Stimulated activated CD4-positive, alpha-beta T cell treated with anti-CD3 and anti-CD28 coated beads, Interleukin-4, amount 100 ng/mL, for 1 hour (primary cell): ENCODE data around the gene DDRGK1.

Source experiments
- DNase-seq: peaks from one replicate; pipeline ENCODE4 v3.0.0-alpha.2; 2020

DDRGK1 gene

GRCh38 chr20:3204124-3204794 lies at the start of gene DDRGK1:
DDRGK1 (minus strand) TSS chr20:3204682; CDS start chr20:3204627, 55 bp downstream.
- DNase-seq: peak; percentile 92

DNA sequence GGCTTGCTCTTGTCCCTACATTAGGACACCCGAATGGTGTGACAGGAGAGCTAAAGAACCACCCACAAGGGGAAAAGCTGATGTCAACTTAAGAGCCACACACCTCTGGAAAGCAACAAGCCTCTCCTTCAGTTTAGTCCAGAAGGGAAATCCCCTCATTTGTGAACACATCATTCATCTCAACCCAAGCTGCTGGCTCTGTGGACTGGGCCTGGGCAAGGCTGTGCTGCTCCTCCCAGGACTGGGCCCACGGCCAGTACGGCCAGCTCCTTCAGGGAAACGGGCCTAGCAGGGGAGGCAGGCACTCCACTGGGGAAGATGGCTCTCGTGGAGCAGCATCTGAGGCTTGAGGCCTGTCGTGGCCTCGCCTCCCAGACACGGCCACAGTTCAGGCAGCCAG lies 47.3 kb upstream of the DDRGK1 start:
- no peak for DNase-seq

DNA sequence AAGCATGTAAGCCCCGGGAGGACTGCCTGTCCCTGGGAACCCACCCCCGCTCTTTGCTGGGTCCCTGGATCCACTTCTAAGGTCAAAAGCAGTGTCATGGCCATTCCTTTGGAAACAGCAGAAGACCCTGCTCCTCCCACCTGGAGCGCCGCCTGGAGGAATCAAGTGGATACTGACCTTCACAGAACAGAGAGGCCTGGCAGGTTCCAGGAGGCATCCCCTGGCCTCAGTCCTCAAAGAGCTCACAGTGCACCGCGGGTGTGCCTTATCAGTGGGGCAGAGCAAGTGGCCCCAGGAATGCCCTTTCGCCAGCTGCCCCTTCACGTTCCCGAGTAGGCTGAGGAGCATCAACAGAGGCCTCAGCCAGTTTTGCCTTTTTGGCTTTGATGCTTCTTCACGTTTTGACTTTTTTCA lies 45.6 kb upstream of the DDRGK1 start:
- no peak for DNase-seq

DNA sequence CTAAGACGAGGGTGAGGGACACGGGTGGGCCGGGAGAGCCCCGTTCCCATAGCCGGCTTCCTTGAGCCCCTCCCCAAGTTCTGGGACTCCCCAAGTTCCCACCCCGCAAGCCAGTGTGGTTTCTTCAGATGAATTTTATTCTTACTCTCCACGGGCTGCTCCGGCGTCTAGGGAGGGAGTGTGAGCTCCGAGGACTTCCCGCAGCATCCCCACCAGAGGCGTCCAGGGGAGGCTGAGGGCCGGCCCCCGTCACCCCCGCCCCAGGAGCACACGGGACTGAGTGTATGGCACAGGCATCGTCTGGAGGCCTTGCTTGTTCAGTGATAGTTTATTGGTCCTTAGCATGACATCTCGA lies 44.5 kb upstream of the DDRGK1 start:
- DNase-seq: no peak

DNA sequence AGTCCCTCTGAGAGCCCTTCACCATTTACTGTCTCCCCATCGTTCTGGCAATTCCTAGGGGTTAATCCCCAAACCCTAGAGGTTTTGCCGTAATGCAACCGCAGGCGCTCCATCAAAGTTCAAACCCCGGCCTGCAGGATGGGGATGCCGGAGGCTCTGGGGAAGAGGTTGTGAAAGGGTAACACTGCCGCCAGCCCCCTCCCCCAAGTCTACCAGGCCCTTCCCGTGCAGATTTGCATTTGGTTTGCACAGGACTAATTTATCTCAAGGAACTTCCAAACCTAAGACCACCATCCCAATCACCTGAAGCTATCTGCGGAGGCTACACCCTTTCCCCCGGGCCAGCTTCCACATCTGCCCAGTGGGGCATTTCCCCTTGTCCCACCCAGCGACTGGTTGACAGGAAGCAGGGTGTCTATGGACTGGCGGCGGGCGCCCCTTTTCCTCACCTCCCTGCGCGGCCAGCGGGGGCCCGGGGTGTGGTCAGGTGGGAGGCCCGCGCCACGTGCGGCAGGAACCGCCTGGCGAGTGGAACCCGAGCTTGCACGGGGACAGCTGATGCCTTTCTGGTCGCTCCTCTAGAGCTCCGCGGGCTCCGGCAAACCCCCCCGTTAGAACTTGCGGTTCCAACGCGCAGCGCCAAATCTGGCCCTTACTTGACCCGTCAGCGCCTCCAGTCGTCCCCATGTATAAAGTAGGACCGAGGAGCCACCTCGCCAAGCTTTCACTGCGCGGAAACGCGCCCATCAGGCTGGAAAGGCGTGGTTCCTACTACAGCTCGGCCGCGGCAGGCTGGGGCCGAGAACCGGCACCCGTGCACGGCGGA lies 43.9 kb upstream of the DDRGK1 start:
- peak; percentile 16 for DNase-seq

GRCh38 chr20:3247638-3248037 lies 43.2 kb upstream of the DDRGK1 start:
- DNase-seq: no peak

DNA sequence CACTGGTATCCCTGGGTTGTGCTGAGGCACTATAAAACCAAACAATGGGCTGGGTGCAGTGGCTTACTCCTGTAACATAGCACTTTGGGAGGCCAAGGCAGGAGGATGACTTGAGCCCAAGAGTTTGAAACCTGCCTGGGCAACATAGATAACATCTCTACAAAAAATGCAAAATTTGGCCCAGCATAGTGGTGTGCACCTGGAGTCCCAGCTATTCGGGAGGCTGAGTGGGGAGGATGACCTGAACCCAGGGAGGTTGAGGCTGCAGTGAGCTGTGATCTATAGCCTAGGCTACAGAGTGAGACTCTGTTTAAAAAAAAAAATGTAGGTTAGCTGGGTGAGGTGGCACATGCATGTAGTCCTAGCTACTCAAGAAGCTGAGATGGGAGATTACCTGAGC lies 42.2 kb upstream of the DDRGK1 start:
- no peak for DNase-seq

GRCh38 chr20:3245711-3246110 lies 41.2 kb upstream of the DDRGK1 start:
- DNase-seq: no peak

DNA sequence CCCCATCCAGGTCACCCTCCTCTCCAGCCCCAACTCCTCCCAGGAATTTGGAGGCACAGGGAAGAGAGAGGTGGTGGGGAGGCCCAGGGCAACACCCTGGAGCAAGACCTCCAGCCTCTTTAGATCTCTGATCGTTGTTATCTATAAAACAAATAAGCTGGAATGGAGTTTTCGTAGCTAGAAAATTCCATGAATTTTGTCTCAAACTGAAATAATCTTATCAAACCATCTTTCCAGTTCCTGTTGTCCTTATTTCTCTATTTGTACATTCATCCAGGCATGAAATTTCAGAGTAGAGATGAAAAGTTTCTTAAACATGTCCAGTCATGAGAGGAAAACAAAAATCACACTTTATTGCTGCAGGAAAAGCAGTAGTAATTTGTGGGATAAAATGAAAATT lies 40.7 kb upstream of the DDRGK1 start:
- DNase-seq: no peak

DNA sequence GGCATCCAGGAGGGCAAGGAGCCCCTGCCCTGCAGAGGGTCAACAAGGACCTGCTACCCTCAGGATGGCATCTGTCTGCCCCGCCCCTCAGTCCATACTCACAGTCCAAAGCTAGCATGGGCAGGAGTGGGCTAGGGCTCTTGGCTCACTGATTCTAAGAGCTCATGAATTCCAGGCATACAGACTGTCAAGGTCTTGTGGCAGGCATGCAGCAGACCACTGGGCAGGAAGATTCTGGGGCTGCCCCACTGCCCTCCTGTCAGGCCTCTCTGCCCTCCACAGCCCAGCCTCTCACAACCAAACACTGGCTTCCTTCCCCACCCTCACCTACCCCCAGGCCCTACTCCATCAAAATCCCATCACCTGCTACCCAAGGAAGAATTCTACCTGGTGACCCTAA lies 40.1 kb upstream of the DDRGK1 start:
- no peak for DNase-seq

DNA sequence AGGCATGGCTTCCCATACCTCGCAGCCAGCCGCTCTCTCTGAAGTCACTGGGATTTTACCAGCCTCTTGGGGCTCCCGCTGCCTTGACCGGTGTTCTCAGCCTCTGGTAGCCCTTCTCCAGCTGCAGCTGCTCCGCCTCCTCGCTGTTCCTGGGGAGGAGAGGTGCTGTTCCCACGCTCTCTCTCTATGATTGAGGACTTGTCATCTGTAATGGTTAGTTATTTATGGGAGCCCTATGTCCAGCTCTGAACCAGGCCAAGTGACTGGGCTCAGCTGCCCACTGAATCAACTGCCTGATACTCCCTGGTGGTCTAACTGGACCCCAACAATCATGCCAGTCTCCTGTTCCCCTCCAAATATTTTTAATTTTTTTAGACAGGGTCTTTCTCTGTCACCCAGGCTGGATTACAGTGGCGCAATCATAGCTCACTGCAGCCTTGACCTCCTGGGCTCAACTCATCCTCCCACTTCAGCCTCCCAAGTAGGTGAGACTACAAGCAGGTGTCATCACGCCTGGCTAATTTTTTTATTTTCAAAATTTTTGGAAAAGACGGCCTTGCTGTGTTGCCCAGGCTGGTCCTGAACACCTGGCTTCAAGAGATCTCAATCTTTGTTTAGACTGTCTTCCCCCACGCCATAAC lies 39.4 kb upstream of the DDRGK1 start:
- DNase-seq: no peak

DNA sequence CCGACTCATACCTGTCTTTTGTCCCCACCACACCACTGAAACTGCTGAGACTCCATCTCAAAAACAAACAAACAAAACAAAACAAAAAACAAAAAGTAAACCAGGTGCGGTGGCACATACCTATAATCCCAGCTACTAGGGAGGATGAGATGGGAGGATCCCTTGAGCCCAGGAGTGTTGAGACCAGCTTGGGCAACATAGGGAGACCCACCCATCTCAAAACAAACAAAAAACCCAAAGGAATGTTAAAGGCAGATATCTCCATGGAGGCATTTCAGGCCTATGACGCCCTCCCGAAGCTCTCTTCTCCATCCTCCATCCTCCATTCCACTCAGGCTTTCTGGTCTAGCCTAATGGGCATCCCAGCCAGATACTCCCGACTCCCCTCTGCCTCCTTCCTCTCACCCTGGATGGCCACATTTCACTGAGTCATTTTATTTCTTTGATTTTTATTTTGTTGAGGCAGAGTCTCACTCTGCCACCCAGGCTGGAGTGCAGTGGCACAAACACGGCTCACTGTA lies 37.8 kb upstream of the DDRGK1 start:
- DNase-seq: no peak

GRCh38 chr20:3240776-3241363 lies 36.4 kb upstream of the DDRGK1 start:
- DNase-seq: no peak

DNA sequence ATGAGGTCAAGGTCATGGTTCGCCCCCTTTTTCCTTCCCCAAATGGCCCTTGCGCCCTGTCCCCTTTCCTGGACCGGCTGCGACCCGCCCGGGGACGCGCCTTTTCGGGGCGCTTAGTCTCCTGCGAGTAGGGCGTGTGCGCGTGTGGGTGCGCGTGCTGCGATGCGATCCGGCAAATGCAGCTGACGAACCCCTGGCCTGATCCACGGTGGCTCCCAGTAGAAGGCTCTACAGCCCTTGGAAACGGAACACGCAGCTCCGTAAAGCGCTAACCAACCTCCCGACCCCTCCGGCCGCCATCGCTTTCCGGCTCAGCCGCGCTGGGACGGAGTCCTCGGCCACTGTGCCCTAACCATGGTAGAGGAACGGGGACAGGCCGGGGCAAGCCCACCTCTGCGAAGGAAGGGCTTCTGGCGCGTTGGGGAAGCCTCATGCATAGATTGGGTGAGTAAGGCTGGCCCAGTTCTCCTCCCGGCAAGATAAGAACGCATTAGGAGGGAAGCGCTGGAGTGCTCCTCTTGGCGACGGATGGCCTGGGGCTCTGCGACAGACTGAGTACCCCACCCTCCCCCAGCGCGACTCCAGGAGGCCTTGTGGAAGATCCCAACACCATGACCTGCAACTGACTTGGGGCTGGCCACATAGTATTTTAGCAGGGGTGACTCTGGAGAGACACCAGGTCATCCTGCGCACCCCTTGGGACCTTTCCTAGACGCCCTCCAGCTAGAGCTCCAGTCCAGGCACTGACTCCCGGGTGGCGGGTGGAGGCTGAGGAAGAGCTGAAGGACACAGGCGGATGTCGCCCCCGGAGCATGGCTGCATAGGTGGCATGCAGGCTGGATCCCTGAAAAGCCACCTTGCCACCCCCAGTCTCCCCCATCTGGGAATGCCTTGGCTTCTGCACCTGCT lies 35.6 kb upstream of the DDRGK1 start:
- no peak for DNase-seq

GRCh38 chr20:3239026-3239866 lies 34.8 kb upstream of the DDRGK1 start, which contains the start of gene SLC4A11:
SLC4A11 (minus strand) TSS chr20:3239190; CDS start chr20:3239137, 53 bp downstream.
- peak; percentile 47 for DNase-seq

DNA sequence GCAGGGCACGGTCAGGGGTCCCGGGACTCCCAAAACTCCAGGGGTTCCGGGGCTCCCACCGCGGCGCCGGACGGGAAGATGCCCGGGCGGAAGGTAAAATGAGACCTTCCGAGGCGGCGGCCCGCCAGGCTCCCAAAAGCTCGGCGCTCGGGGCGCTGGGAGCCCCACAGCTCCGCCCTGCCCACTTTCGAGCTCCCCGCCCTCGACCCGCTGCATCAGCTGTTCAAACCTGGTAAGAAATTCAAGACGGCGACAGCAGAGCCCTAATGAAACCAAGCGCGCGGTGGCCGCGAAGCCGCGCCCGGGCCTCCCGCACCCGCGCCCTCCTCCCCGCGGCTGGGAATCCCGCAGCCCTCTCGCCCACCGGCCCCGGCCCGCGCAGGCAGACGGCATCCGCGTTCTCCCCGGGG lies 34.1 kb upstream of the DDRGK1 start:
- peak; percentile 43 for DNase-seq

DNA sequence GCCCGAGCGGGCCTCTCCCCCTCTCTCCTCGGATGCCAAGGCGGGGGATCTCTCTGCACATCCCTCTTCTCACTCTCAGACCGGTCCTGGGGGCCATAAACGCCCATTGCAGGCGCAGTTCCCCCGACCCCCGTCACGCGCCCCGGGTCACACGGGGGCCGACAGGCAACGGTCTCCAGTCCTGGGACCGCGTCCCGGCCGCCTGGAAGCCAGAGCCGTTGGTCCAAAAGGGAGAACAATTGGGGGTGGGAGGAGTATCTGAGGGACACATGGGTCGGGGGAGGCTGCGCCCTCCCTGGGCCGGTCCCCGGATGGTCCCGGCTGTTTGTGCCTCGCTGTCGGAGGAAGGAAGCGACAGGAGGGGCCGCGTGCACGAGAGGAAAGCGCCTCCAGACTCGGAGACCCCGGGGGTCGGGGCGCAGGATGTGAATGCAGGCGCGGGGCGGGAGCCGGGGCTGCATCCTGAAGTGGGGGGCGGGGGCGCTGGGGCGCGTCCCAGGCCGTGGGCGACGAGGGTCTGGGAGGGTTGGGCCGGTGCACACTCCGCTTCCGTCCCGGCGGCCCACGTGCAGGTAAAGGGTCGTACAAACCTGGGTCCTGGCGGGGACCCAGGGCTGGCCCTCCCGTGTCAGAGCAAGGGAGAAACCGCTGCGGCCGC lies 33.6 kb upstream of the DDRGK1 start:
- peak; percentile 13 for DNase-seq

DNA sequence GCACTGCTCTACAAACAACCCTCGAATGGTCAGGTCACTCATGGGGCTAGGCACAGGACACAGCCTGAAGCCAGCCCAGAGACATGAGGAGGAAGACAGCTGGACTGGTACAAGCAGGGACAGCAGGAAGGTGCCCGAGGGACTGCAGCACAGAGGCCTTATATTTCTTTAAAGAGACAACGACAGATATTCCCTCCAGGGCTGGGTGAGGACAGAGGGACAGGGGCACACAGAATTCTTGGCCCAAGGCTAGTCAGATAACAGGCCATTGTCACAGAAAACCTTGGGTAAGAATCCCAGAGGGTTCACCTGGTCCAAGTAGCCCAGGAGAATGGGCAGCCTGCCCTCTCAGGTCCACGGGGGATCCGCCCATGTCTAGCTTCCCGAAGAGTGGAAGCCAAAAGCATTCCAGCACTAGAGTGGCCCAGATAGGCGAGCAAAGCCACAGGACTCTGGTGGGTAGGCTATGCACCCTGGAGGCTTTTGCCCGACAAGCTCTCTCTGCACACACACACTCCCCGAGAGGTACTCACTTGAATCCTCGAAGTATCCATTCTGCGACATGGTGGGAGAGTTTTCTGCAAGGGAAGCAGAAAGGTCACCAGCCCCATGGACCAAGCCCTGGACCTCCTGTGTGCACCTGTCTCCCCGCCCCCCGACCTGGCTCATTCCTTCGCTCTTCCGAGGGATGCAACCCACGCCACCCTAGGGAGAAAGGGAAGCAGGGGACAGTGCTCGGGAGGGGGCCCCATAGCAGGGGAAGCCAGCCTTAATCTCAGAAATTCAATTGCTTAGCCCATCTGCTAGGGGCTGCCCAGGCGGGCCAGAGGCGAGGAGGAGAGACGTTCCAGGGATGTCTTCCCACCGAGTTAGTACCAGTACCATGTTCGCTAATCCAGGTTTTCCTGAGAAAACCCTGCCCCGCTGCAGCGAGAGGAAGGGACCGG lies 32.8 kb upstream of the DDRGK1 start:
- no peak for DNase-seq

DNA sequence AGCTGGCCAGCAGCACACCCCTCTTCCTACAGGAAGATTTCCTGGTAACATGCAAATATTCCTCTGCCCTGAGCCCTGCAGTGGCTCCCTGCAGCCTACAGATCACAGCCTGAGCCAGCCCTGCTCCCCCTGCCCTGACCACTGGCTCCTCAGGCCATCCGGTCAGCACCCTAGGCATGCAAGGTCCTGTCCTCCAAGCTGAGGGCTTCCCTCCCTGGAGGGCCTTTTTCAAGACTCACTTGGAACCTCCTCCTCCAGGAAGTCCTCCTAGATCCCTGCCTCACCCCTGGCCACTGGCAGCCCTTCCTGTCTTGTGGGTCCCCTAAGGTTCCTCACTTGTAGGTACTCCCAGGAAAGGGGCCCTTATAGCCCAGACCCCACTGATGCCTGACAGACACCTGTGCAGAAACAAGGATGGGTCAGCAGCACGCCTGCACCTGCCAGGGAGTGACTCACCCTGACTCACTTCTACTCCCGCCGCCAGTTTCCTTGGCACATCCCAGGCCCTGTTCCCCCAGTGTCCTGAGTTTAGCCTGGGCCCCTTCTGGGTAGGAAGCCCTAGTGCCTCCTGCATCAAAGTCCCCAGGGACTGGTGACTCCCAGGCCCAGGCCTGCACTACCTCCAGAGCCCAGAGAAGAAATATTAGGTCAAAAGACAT lies 31.3 kb upstream of the DDRGK1 start:
- no peak for DNase-seq
